Upper lobe of left lung (tissue), 6 donors: ENCODE data around the gene NT5E. TPM values are rescaled to one million over a fixed set of nuclear protein-coding genes. Genes with fewer than 3 reads are reported as not detected.

Experiments used
- ATAC-seq, 2 donors: fragments of 200-7000 bp; cut with Tn5 transposase; one replicate each; pipeline ENCODE4 v1.9.1; 2022; ENCODE audit warnings: mild to moderate bottlenecking in 2 of 2, moderate library complexity in 2 of 2; ENCODE audit not compliant: low FRiP score in 2 of 2
- DNase-seq, 2 donors: peaks; one replicate each; pipeline ENCODE4 v3.0.0-alpha.2; 2019 to 2020
- H3K27ac ChIP-seq, 4 donors: fragments of 200-600 bp; sonication (generic); one replicate each; pipeline ENCODE4 v1.5.1; 2016 to 2019
- H3K27me3 ChIP-seq, 4 donors: fragments of 200-600 bp; sonication (generic); one replicate each; pipeline ENCODE4 v1.5.1; 2017 to 2019
- H3K36me3 ChIP-seq, 4 donors: fragments of 200-600 bp; sonication (generic); one replicate each; pipeline ENCODE4 v1.5.1; 2016 to 2019
- H3K4me1 ChIP-seq, 4 donors: fragments of 200-600 bp; sonication (generic); one replicate each; pipeline ENCODE4 v1.5.1; 2018 to 2019
- H3K4me3 ChIP-seq, 4 donors: fragments of 200-600 bp; sonication (generic); one replicate each; pipeline ENCODE4 v1.5.1; 2017 to 2019; ENCODE audit warnings: mild to moderate bottlenecking in 2 of 4, moderate library complexity in 1 of 4
- H3K9me3 ChIP-seq, 4 donors: fragments of 200-600 bp; sonication (generic); one replicate each; pipeline ENCODE4 v1.5.1; 2018 to 2019
- EP300 ChIP-seq, 4 donors: sonication (generic); formaldehyde crosslinking; IDR thresholded peaks; one replicate each; pipeline ENCODE4 v1.5.1; 2017; ENCODE audit warnings: antibody characterized with exemption in 4 of 4, control low read depth in 2 of 4
- POLR2A ChIP-seq, 4 donors: fragments of 450-650 bp; IDR thresholded peaks; one replicate each; pipeline ENCODE4 v1.5.1; 2016 to 2017; ENCODE audit warnings: antibody characterized with exemption in 4 of 4, mild to moderate bottlenecking in 2 of 4
- POLR2AphosphoS5 ChIP-seq, 2 donors: sonication (generic); formaldehyde crosslinking; IDR thresholded peaks; one replicate each; pipeline ENCODE4 v1.5.1; 2017; ENCODE audit warnings: antibody characterized with exemption in 2 of 2
- WGBS, 2 donors: methylation state at CpG; one replicate each; pipeline ENCODE4 v1.1.5; 2017 to 2018; 5-methylcytosine and 5-hydroxymethylcytosine counted together
- total RNA-seq, 6 donors: library from RNA; depleted of rRNA in 4 of 6; stranded (reverse); fragments of >200 nt in 4 of 6; gene quantifications; one replicate each; pipeline versions ENCODE4 v1.1.0 to v1.2.1, GENCODE V29; 2016 to 2021
- TF ChIP-seq, protein P1 (sequence below), 6 experiments: fragments of 450-650 bp in 4 of 6; fragments of 200-600 bp in 2 of 6; sonication (generic) in 2 of 6; IDR thresholded peaks; one replicate each; pipeline ENCODE4 v1.5.1; 2016 to 2019; ENCODE audit warnings: antibody characterized with exemption in 6 of 6
- donor health status: DM: no; HTN: no; CAD: no; lungs with moderate emphysema.
- donor health status: DM: no; HTN: yes; CAD: no; lungs with severe emphysema.

NT5E gene
- total RNA-seq, 6 donors from 2014 or later, result 1.4 to 17.8 (median 9.6) TPM

DNA sequence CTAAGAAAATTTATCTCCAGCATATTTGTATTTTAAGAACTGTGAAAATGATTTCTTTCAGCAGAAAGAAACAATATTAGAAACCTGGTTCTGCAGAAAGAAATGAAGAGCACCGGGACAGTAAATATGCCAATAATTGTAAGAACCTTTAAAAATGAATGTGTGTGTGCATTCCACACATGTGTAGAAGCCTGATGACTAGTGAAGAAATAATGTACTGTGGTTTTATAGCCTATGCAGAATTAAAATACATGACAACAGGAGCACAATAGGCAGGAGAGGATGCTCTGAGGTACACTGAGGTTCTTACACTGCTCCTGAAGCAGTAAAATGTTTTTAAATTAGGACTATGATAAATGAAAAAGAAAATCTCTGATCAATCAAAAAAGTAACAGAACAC is 94.9 kb downstream of the NT5E start:
- Histone ChIP-seq H3K4me1 (no peaks in the 10 kb centered on the region), H3K27me3 (no peaks in the 10 kb centered on the region), H3K4me3 (no peak overlapping the region), H3K36me3 (peaks cover 0 to 62% (median 17%) of the 10 kb centered on the region in 4 donors), H3K27ac (no peak overlapping the region), H3K9me3 (no peaks in the 10 kb centered on the region)
- no peak for DNase-seq
- no peak for ATAC-seq
- TF ChIP-seq POLR2AphosphoS5 (IDR thresholded peaks at IDR 0.05), result no peak
- TF ChIP-seq POLR2A (IDR thresholded peaks at IDR 0.05), result no peak
- TF ChIP-seq, protein P1, sequence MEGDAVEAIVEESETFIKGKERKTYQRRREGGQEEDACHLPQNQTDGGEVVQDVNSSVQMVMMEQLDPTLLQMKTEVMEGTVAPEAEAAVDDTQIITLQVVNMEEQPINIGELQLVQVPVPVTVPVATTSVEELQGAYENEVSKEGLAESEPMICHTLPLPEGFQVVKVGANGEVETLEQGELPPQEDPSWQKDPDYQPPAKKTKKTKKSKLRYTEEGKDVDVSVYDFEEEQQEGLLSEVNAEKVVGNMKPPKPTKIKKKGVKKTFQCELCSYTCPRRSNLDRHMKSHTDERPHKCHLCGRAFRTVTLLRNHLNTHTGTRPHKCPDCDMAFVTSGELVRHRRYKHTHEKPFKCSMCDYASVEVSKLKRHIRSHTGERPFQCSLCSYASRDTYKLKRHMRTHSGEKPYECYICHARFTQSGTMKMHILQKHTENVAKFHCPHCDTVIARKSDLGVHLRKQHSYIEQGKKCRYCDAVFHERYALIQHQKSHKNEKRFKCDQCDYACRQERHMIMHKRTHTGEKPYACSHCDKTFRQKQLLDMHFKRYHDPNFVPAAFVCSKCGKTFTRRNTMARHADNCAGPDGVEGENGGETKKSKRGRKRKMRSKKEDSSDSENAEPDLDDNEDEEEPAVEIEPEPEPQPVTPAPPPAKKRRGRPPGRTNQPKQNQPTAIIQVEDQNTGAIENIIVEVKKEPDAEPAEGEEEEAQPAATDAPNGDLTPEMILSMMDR (IDR thresholded peaks at IDR 0.05), result no peak
- no peak for TF ChIP-seq EP300 (IDR thresholded peaks at IDR 0.05)
- 93 to 100% methylated on average over 1 of the region's 1 CpG for WGBS, 2 donors

Other genes starting within 250 kb of the NT5E start
- 100 to 1,000 TPM in 2 of 6 donors, 10 to 100 TPM in 4; 43.7 to 170 (median 88.6) TPM for gene SNX14, start 143.8 kb downstream of the NT5E start, total RNA-seq
- 10 to 100 TPM; 30.4 to 87.8 (median 65.1) TPM for gene SYNCRIP, start 192.8 kb downstream of the NT5E start, total RNA-seq